OCI-M1 (cell line): Measurements from ENCODE around the gene KLHL40.

ENCODE experiments used
- DNase-seq: peaks from one replicate; lab custom pipeline; 2025; lab: John Stamatoyannopoulos, UW

KLHL40 gene

GRCh38 chr3:42685363-42685881 is at the start of gene KLHL40:
KLHL40 (plus strand) TSS chr3:42685537; CDS start chr3:42685619, 82 bp downstream.
- no peak for DNase-seq

- no peak for DNase-seq
Observed at GRCh38 chr3:42637001-42637400, 48.3 kb upstream of the KLHL40 start.

GRCh38 chr3:42638339-42638842 is 46.9 kb upstream of the KLHL40 start:
- DNase-seq, result no peak

- no peak for DNase-seq
Observed at GRCh38 chr3:42639192-42639591, 46.1 kb upstream of the KLHL40 start.

GRCh38 chr3:42640129-42640528 is 45.2 kb upstream of the KLHL40 start:
- DNase-seq, result no peak

- no peak for DNase-seq
Observed at GRCh38 chr3:42640771-42641370, 44.5 kb upstream of the KLHL40 start.

- DNase-seq, result no peak
Observed at GRCh38 chr3:42647821-42648459, 37.4 kb upstream of the KLHL40 start.

GRCh38 chr3:42649006-42649405 is 36.3 kb upstream of the KLHL40 start:
- no peak for DNase-seq

GRCh38 chr3:42649783-42650182 is 35.6 kb upstream of the KLHL40 start:
- DNase-seq, result no peak

GRCh38 chr3:42651248-42652091 is 33.9 kb upstream of the KLHL40 start:
- DNase-seq, result no peak

- no peak for DNase-seq
Observed at GRCh38 chr3:42652251-42652610, 33.1 kb upstream of the KLHL40 start.

GRCh38 chr3:42652611-42653302 is 32.6 kb upstream of the KLHL40 start:
- DNase-seq, result peak; percentile 86

- no peak for DNase-seq
Observed at GRCh38 chr3:42653303-42653559, 32.1 kb upstream of the KLHL40 start.

GRCh38 chr3:42653560-42654330 is 31.6 kb upstream of the KLHL40 start, which contains the start of gene ZBTB47:
ZBTB47 (plus strand) TSS chr3:42653697; CDS start chr3:42658356, 4,659 bp downstream.
- peak; percentile 32 for DNase-seq

GRCh38 chr3:42654331-42655201 is 30.8 kb upstream of the KLHL40 start:
- peak; percentile 41 for DNase-seq

- no peak for DNase-seq
Observed at GRCh38 chr3:42655331-42655888, 29.9 kb upstream of the KLHL40 start.

- no peak for DNase-seq
Observed at GRCh38 chr3:42655980-42656679, 29.2 kb upstream of the KLHL40 start.

- no peak for DNase-seq
Observed at GRCh38 chr3:42656680-42657610, 28.4 kb upstream of the KLHL40 start.
